Measurements from ENCODE around the gene PDZD2. TPM values are rescaled to one million over a fixed set of nuclear protein-coding genes. Genes with fewer than 3 reads are reported as not detected.

Gene PDZD2
- total and polyA plus RNA-seq, 5 donors, result 40.4 to 188 (median 109) TPM

GRCh38 chr5:31657315-31657979 lies 18.5 kb downstream of the PDZD2 start:
- no peaks in the 10 kb centered on the region for H3K9me3 ChIP-seq (ENCODE audit: control insufficient read depth, low read length)
- intact Hi-C loops (cut with DNase I), result no loop called here
- DNase-seq (no peak), ATAC-seq (peak in 1 of 2 donors; percentile 58)
- H3K27ac ChIP-seq (ENCODE audit: low read length), result no peak overlapping the region
- WGBS, result 66% methylated on average over 11 of the region's 11 CpGs
- H3K4me1 ChIP-seq (ENCODE audit: control insufficient read depth, insufficient read depth, low read length), result peaks cover 11% of the 10 kb centered on the region
- H3K4me3 ChIP-seq (ENCODE audit: low read length), result no peak overlapping the region
- no peaks in the 10 kb centered on the region for H3K27me3 ChIP-seq (ENCODE audit: control insufficient read depth, insufficient read depth)

GRCh38 chr5:31661257-31661656 lies 22.3 kb downstream of the PDZD2 start:
- Histone ChIP-seq H3K27ac (ENCODE audit: low read length) (no peak overlapping the region), H3K9me3 (ENCODE audit: control insufficient read depth, low read length) (no peaks in the 10 kb centered on the region), H3K4me3 (ENCODE audit: low read length) (no peak overlapping the region), H3K27me3 (ENCODE audit: control insufficient read depth, insufficient read depth) (no peaks in the 10 kb centered on the region), H3K4me1 (ENCODE audit: control insufficient read depth, insufficient read depth, low read length) (peaks cover 8% of the 10 kb centered on the region)
- DNase-seq (no peak), ATAC-seq (no peak)
- WGBS, result 75% methylated on average over 4 of the region's 4 CpGs
- intact Hi-C loops (cut with DNase I), result no loop called here

GRCh38 chr5:31663519-31663918 lies 24.6 kb downstream of the PDZD2 start:
- intact Hi-C loops (cut with DNase I), result no loop called here
- 61% methylated on average over 7 of the region's 7 CpGs for WGBS

GRCh38 chr5:31664566-31664965 lies 25.6 kb downstream of the PDZD2 start:
- no peaks in the 10 kb centered on the region for H3K27me3 ChIP-seq (ENCODE audit: control insufficient read depth, insufficient read depth)
- H3K4me1 ChIP-seq (ENCODE audit: control insufficient read depth, insufficient read depth, low read length), result peaks cover 5% of the 10 kb centered on the region
- H3K4me3 ChIP-seq (ENCODE audit: low read length), result no peak overlapping the region
- no peaks in the 10 kb centered on the region for H3K9me3 ChIP-seq (ENCODE audit: control insufficient read depth, low read length)
- WGBS, result 89% methylated on average over 8 of the region's 8 CpGs
- DNase-seq (no peak), ATAC-seq (no peak)
- no peak overlapping the region for H3K27ac ChIP-seq (ENCODE audit: low read length)
- intact Hi-C loops (cut with DNase I), result no loop called here

More at GRCh38 chr5:31663519-31663918, 24.6 kb downstream of the PDZD2 start:
- H3K4me3 ChIP-seq (ENCODE audit: low read length), result no peak overlapping the region
- ATAC-seq, result peak; percentile 33 to 81
- H3K27ac ChIP-seq (ENCODE audit: low read length), result peak overlapping the region; percentile 17
- H3K9me3 ChIP-seq (ENCODE audit: control insufficient read depth, low read length), result no peaks in the 10 kb centered on the region
- DNase-seq, result peak in 2 of 3 donors; percentile 27 to 30
- H3K4me1 ChIP-seq (ENCODE audit: control insufficient read depth, insufficient read depth, low read length), result peaks cover 5% of the 10 kb centered on the region
- no peaks in the 10 kb centered on the region for H3K27me3 ChIP-seq (ENCODE audit: control insufficient read depth, insufficient read depth)

GRCh38 chr5:31671339-31671741 lies 32.4 kb downstream of the PDZD2 start:
- WGBS, result 41% methylated on average over 9 of the region's 9 CpGs
- no peak overlapping the region for H3K4me3 ChIP-seq (ENCODE audit: low read length)
- DNase-seq (peak; percentile 31 to 71 (median 58)), ATAC-seq (peak; percentile 88 to 91)
- peaks cover 6% of the 10 kb centered on the region for H3K4me1 ChIP-seq (ENCODE audit: control insufficient read depth, insufficient read depth, low read length)
- H3K9me3 ChIP-seq (ENCODE audit: control insufficient read depth, low read length), result no peaks in the 10 kb centered on the region
- peak overlapping the region; percentile 79 for H3K27ac ChIP-seq (ENCODE audit: low read length)
- intact Hi-C loops (cut with DNase I), result no loop called here
- H3K27me3 ChIP-seq (ENCODE audit: control insufficient read depth, insufficient read depth), result no peaks in the 10 kb centered on the region

- H3K27me3 ChIP-seq (ENCODE audit: control insufficient read depth, insufficient read depth), result no peaks in the 10 kb centered on the region
- no peak overlapping the region for H3K4me3 ChIP-seq (ENCODE audit: low read length)
- 94% methylated on average over 7 of the region's 7 CpGs for WGBS
- intact Hi-C loops (cut with DNase I), result no loop called here
- no peak for ATAC-seq
- DNase-seq, result no peak
- H3K27ac ChIP-seq (ENCODE audit: low read length), result no peak overlapping the region
- no peaks in the 10 kb centered on the region for H3K9me3 ChIP-seq (ENCODE audit: control insufficient read depth, low read length)
- H3K4me1 ChIP-seq (ENCODE audit: control insufficient read depth, insufficient read depth, low read length), result peaks cover 9% of the 10 kb centered on the region
Observed at GRCh38 chr5:31674371-31674951, 35.5 kb downstream of the PDZD2 start.

- ATAC-seq (no peak), DNase-seq (no peak)
- intact Hi-C loops (cut with DNase I), result no loop called here
- H3K4me1 ChIP-seq (ENCODE audit: control insufficient read depth, insufficient read depth, low read length), result peaks cover 9% of the 10 kb centered on the region
- H3K4me3 ChIP-seq (ENCODE audit: low read length), result no peak overlapping the region
- no peak overlapping the region for H3K27ac ChIP-seq (ENCODE audit: low read length)
- WGBS, result 57% methylated on average over 6 of the region's 6 CpGs
- H3K27me3 ChIP-seq (ENCODE audit: control insufficient read depth, insufficient read depth), result no peaks in the 10 kb centered on the region
- no peaks in the 10 kb centered on the region for H3K9me3 ChIP-seq (ENCODE audit: control insufficient read depth, low read length)
Observed at GRCh38 chr5:31675472-31675871, 36.5 kb downstream of the PDZD2 start.

- no peak for DNase-seq
Observed at GRCh38 chr5:31678180-31678579, 39.2 kb downstream of the PDZD2 start.

GRCh38 chr5:31680528-31680927 lies 41.6 kb downstream of the PDZD2 start:
- WGBS, result 65% methylated on average over 12 of the region's 12 CpGs
- no peak overlapping the region for H3K4me3 ChIP-seq (ENCODE audit: low read length)
- intact Hi-C loops (cut with DNase I), result no loop called here
- peaks cover 3% of the 10 kb centered on the region for H3K4me1 ChIP-seq (ENCODE audit: control insufficient read depth, insufficient read depth, low read length)
- no peaks in the 10 kb centered on the region for H3K27me3 ChIP-seq (ENCODE audit: control insufficient read depth, insufficient read depth)
- ATAC-seq (peak; percentile 68 to 70), DNase-seq (peak; percentile 56 to 86 (median 85))
- peak overlapping the region; percentile 80 for H3K27ac ChIP-seq (ENCODE audit: low read length)
- peaks cover 3% of the 10 kb centered on the region for H3K9me3 ChIP-seq (ENCODE audit: control insufficient read depth, low read length)

More at GRCh38 chr5:31678180-31678579, 39.2 kb downstream of the PDZD2 start:
- Histone ChIP-seq H3K27me3 (ENCODE audit: control insufficient read depth, insufficient read depth) (no peaks in the 10 kb centered on the region), H3K27ac (ENCODE audit: low read length) (peak overlapping the region; percentile 61), H3K4me1 (ENCODE audit: control insufficient read depth, insufficient read depth, low read length) (peaks cover 3% of the 10 kb centered on the region), H3K4me3 (ENCODE audit: low read length) (no peak overlapping the region), H3K9me3 (ENCODE audit: control insufficient read depth, low read length) (no peaks in the 10 kb centered on the region)
- peak; percentile 66 to 69 for ATAC-seq
- WGBS, result 36% methylated on average over 6 of the region's 6 CpGs
- intact Hi-C loops (cut with DNase I), result no loop called here

- DNase-seq (no peak), ATAC-seq (no peak)
- Histone ChIP-seq H3K27ac (ENCODE audit: low read length) (no peak overlapping the region), H3K27me3 (ENCODE audit: control insufficient read depth, insufficient read depth) (no peaks in the 10 kb centered on the region), H3K4me3 (ENCODE audit: low read length) (no peak overlapping the region), H3K4me1 (ENCODE audit: control insufficient read depth, insufficient read depth, low read length) (peaks cover 3% of the 10 kb centered on the region), H3K9me3 (ENCODE audit: control insufficient read depth, low read length) (peaks cover 3% of the 10 kb centered on the region)
- intact Hi-C loops (cut with DNase I), result no loop called here
- 73% methylated on average over 11 of the region's 11 CpGs for WGBS
Observed at GRCh38 chr5:31682025-31682424, 43.1 kb downstream of the PDZD2 start.

GRCh38 chr5:31682851-31683250 lies 43.9 kb downstream of the PDZD2 start:
- DNase-seq (no peak), ATAC-seq (no peak)
- H3K4me3 ChIP-seq (ENCODE audit: low read length), result no peak overlapping the region
- H3K27me3 ChIP-seq (ENCODE audit: control insufficient read depth, insufficient read depth), result no peaks in the 10 kb centered on the region
- peak overlapping the region; percentile 30 for H3K27ac ChIP-seq (ENCODE audit: low read length)
- H3K9me3 ChIP-seq (ENCODE audit: control insufficient read depth, low read length), result peaks cover 3% of the 10 kb centered on the region
- intact Hi-C loops (cut with DNase I), result no loop called here
- 73% methylated on average over 6 of the region's 6 CpGs for WGBS
- H3K4me1 ChIP-seq (ENCODE audit: control insufficient read depth, insufficient read depth, low read length), result peaks cover 3% of the 10 kb centered on the region
